AG04450 (cell line): Measurements from ENCODE around the gene OVAAL. TPM values are rescaled to one million over a fixed set of nuclear protein-coding genes. Genes with fewer than 3 reads are reported as not detected.

Source experiments
- CTCF ChIA-PET: fragments of 300-600, 350-600 bp; formaldehyde crosslinking; extraction: SDS; loops from one replicate; lab custom pipeline; 2022; ENCODE audit warnings: antibody characterized with exemption, inconsistent platforms; lab: Charles Lee
- POLR2A ChIA-PET: fragments of 350-600 bp; formaldehyde crosslinking; extraction: SDS; loops from one replicate; lab custom pipeline; 2021; ENCODE audit warnings: antibody characterized with exemption, inconsistent platforms; lab: Yijun Ruan, JAX
- DNase-seq: peaks from one replicate; pipeline ENCODE4 v3.0.0-alpha.2; 2011; ENCODE audit warnings: low read depth, low spot score
- H3K27ac ChIP-seq: one replicate; pipeline ENCODE4 v1.5.1; 2012; ENCODE audit warnings: low read depth, low read length, control low read depth
- H3K27me3 ChIP-seq: one replicate; pipeline ENCODE4 v1.6.0; 2012; ENCODE audit warnings: low read length; ENCODE audit not compliant: control insufficient read depth, insufficient read depth
- H3K4me3 ChIP-seq: 2 replicates; pipeline ENCODE4 v1.5.1; 2011; ENCODE audit warnings: mild to moderate bottlenecking, low read depth, low read length, control low read depth
- H3K9me3 ChIP-seq: 2 replicates; pipeline ENCODE4 v1.5.1; 2012; ENCODE audit warnings: low read length; ENCODE audit not compliant: control insufficient read depth, insufficient read depth
- polyA plus RNA-seq: library from polyadenylated mRNA; depleted of rRNA; stranded (reverse); fragments of >200 nt; gene quantifications from 2 replicates; pipeline ENCODE4 v1.2.3, GENCODE V29; 2011
- TF ChIP-seq, protein P1 (sequence below): IDR thresholded peaks from 2 replicates; pipeline ENCODE4 v1.5.1; 2011; ENCODE audit warnings: low read depth, low read length, control low read depth, inconsistent platforms

Gene OVAAL
- polyA plus RNA-seq, 1 experiment: not detected

- ChIA-PET POLR2A (no interaction called here), CTCF (interaction anchor here (0.6 to 6.5 kb wide), 2 partner anchors 13 to 343 kb away, joined by 3 to 131 read pairs; no protein-coding TSS in a partner anchor)
- TF ChIP-seq, protein P1, sequence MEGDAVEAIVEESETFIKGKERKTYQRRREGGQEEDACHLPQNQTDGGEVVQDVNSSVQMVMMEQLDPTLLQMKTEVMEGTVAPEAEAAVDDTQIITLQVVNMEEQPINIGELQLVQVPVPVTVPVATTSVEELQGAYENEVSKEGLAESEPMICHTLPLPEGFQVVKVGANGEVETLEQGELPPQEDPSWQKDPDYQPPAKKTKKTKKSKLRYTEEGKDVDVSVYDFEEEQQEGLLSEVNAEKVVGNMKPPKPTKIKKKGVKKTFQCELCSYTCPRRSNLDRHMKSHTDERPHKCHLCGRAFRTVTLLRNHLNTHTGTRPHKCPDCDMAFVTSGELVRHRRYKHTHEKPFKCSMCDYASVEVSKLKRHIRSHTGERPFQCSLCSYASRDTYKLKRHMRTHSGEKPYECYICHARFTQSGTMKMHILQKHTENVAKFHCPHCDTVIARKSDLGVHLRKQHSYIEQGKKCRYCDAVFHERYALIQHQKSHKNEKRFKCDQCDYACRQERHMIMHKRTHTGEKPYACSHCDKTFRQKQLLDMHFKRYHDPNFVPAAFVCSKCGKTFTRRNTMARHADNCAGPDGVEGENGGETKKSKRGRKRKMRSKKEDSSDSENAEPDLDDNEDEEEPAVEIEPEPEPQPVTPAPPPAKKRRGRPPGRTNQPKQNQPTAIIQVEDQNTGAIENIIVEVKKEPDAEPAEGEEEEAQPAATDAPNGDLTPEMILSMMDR: no peak
- Histone ChIP-seq H3K4me3 (no peak overlapping the region), H3K27ac (no peak overlapping the region), H3K9me3 (no peaks in the 10 kb centered on the region), H3K27me3 (no peaks in the 10 kb centered on the region)
- no peak for DNase-seq
Measured at GRCh38 chr1:180519846-180520245, 38.9 kb upstream of the OVAAL start.

DNA sequence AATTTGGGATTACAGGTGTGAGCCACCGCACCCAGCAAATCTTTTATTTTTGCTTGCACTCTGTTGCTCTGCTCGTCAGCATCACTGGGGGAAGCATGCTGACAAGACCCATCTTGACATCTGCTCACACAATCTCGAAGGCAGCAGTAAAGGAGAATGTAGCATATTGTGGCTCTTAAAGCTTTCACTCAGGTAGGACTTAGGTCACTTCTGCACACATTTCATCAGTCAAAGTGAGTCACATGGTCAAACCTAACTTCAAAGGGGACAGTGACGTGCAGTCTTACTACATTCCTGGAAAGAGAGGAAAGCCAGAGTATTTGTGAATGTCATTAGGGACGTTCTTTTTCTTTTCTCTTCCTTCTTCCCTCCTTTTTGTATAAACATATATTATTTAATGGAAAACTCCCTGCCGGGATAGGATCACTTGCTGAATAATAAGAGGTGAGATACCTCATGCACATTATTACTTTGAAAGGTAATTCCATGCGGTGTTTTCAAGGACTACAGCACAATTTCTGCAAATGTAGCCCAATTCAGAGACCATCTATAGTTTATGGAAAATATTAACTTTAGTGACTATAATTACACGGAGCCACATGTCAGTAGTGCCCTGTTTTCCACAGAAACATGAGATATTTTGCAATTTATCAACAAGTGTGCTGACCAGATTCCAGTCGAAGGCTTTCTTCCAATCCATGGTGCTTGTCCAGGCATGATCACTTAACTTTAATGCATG lies 37.1 kb upstream of the OVAAL start:
- Histone ChIP-seq H3K9me3 (no peaks in the 10 kb centered on the region), H3K4me3 (no peak overlapping the region), H3K27ac (no peak overlapping the region), H3K27me3 (no peaks in the 10 kb centered on the region)
- POLR2A ChIA-PET: no interaction called here
- TF ChIP-seq, protein P1: no peak
- no peak for DNase-seq
- CTCF ChIA-PET: no interaction called here

GRCh38 chr1:180522213-180522515 lies 36.6 kb upstream of the OVAAL start:
- DNase-seq: no peak
- TF ChIP-seq, protein P1: no peak
- CTCF ChIA-PET: interaction anchor here (0.7 kb wide), 1 partner anchor 11 kb away, joined by 3 read pairs; no protein-coding TSS in a partner anchor
- Histone ChIP-seq H3K9me3 (no peaks in the 10 kb centered on the region), H3K27me3 (no peaks in the 10 kb centered on the region), H3K27ac (no peak overlapping the region), H3K4me3 (no peak overlapping the region)
- POLR2A ChIA-PET: no interaction called here

- POLR2A ChIA-PET: interaction anchor here (1.2 to 1.3 kb wide), 2 partner anchors 8 to 108 kb away, joined by 4 to 6 read pairs; partner anchors contain the start of gene XPR1
- CTCF ChIA-PET: interaction anchor here (0.7 to 6.1 kb wide), 2 partner anchors 8 to 15 kb away, joined by 4 to 37 read pairs; no protein-coding TSS in a partner anchor
- Histone ChIP-seq H3K27me3 (no peaks in the 10 kb centered on the region), H3K9me3 (no peaks in the 10 kb centered on the region), H3K4me3 (no peak overlapping the region), H3K27ac (no peak overlapping the region)
- TF ChIP-seq, protein P1: no peak
- no peak for DNase-seq
Measured at GRCh38 chr1:180524160-180524914, 34.4 kb upstream of the OVAAL start.
